MM.1S (cell line): ENCODE measurements around the gene UBP1.

Source experiments
- DNase-seq: peaks from one replicate; pipeline ENCODE4 v3.0.0-alpha.2; 2015
- H2AFZ ChIP-seq: fragments of 300-600 bp; sonication (generic); 2 replicates; pipeline ENCODE4 v1.6.0; 2016; ENCODE audit warnings: antibody characterized with exemption, low read length
- H3F3A ChIP-seq: fragments of 300-600 bp; sonication (generic); 2 replicates; pipeline ENCODE4 v1.6.1; 2016; ENCODE audit warnings: mild to moderate bottlenecking, antibody characterized with exemption, low read length, moderate library complexity, mixed read lengths; ENCODE audit not compliant: insufficient read depth
- H3K27ac ChIP-seq: fragments of 300-600 bp; sonication (generic); 2 replicates; pipeline ENCODE4 v1.5.1; 2016; ENCODE audit warnings: mild to moderate bottlenecking, low read length
- H3K27me3 ChIP-seq: fragments of 300-600 bp; sonication (generic); replicated peaks from 2 replicates; pipeline ENCODE4 v1.6.0; 2016; ENCODE audit warnings: low read length; ENCODE audit not compliant: insufficient read depth
- H3K36me3 ChIP-seq: fragments of 300-600 bp; sonication (generic); replicated peaks from 2 replicates; pipeline ENCODE4 v1.6.1; 2016; ENCODE audit warnings: mild to moderate bottlenecking, low read length, mixed read lengths; ENCODE audit not compliant: insufficient read depth
- H3K4me1 ChIP-seq: fragments of 300-600 bp; sonication (generic); 2 replicates; pipeline ENCODE4 v1.6.1; 2016; ENCODE audit warnings: low read length, mixed read lengths
- H3K4me2 ChIP-seq: fragments of 300-600 bp; sonication (generic); 2 replicates; pipeline ENCODE4 v1.6.0; 2016; ENCODE audit warnings: low read depth, low read length
- H3K4me3 ChIP-seq: fragments of 300-600 bp; sonication (generic); 2 replicates; pipeline ENCODE4 v1.5.1; 2016; ENCODE audit warnings: low read length, mixed read lengths
- H3K79me2 ChIP-seq: fragments of 300-600 bp; sonication (generic); 2 replicates; pipeline ENCODE4 v1.6.1; 2016; ENCODE audit warnings: mixed run types, low read length, mixed read lengths
- H3K9ac ChIP-seq: fragments of 300-600 bp; sonication (generic); 2 replicates; pipeline ENCODE4 v1.6.1; 2016; ENCODE audit warnings: low read length, mixed read lengths
- H3K9me2 ChIP-seq: fragments of 300-600 bp; sonication (generic); replicated peaks from 2 replicates; pipeline ENCODE4 v1.6.1; 2016; ENCODE audit warnings: mild to moderate bottlenecking, low read length, mixed read lengths; ENCODE audit not compliant: insufficient read depth
- H3K9me3 ChIP-seq: fragments of 300-600 bp; sonication (generic); replicated peaks from 2 replicates; pipeline ENCODE4 v1.6.1; 2016; ENCODE audit warnings: mild to moderate bottlenecking, low read length, mixed read lengths; ENCODE audit not compliant: insufficient read depth
- H4K20me1 ChIP-seq: fragments of 300-600 bp; sonication (generic); 2 replicates; pipeline ENCODE4 v1.6.1; 2016; ENCODE audit warnings: mild to moderate bottlenecking, low read length, moderate library complexity, mixed read lengths; ENCODE audit not compliant: insufficient read depth
- EZH2 ChIP-seq: fragments of 300-600 bp; sonication (generic); optimal IDR thresholded peaks from 2 replicates; pipeline ENCODE3; 2017; ENCODE audit warnings: low read depth, mild to moderate bottlenecking, antibody characterized with exemption, low read length, mixed read lengths
- EZH2phosphoT487 ChIP-seq: fragments of 300-600 bp; sonication (generic); IDR thresholded peaks from 2 replicates; pipeline ENCODE4 v1.6.1; 2018; ENCODE audit warnings: antibody characterized with exemption, low read length
- TF ChIP-seq, protein P1 (sequence below): fragments of 300-600 bp; sonication (generic); IDR thresholded peaks from 2 replicates; pipeline ENCODE4 v1.5.1; 2016; ENCODE audit warnings: antibody characterized with exemption, low read length, mixed read lengths

Gene UBP1

DNA sequence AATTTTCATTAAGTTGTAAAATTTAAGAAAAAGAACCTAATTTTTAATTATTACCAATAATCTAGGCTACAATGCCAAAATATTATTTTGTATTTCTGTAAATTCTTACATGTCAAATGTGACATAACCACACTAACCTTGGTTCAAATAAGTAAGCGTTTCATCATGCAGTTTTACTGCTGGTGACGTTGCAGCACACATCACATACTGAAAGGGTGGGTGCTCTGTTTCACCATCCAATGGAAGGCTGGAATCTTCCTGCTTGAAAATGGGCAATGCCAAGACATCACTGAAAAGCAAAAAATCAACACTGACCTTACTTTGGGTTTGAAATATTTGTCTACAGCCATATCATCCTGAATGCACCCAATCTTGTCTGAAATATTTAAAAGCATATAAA lies 14.8 kb downstream of the UBP1 start:
- Histone ChIP-seq H3K27me3 (no peaks in the 10 kb centered on the region), H3K27ac (no peak overlapping the region), H4K20me1 (peaks cover 9% of the 10 kb centered on the region; the same call in 1 of the 2 replicates), H3K4me3 (no peak overlapping the region), H3K4me2 (no peak overlapping the region), H3K4me1 (peaks cover 19% of the 10 kb centered on the region), H3K9ac (no peak overlapping the region), H3K9me2 (no peaks in the 10 kb centered on the region), H3K36me3 (peaks cover 9% of the 10 kb centered on the region; the same call in 1 of the 2 replicates), H3K9me3 (no peaks in the 10 kb centered on the region), H3K79me2 (peaks cover 87% of the 10 kb centered on the region), H2AFZ (no peak overlapping the region), H3F3A (peaks cover 5% of the 10 kb centered on the region; the same call in 1 of the 2 replicates)
- DNase-seq: no peak
- no peak for TF ChIP-seq EZH2phosphoT487
- TF ChIP-seq, protein P1, sequence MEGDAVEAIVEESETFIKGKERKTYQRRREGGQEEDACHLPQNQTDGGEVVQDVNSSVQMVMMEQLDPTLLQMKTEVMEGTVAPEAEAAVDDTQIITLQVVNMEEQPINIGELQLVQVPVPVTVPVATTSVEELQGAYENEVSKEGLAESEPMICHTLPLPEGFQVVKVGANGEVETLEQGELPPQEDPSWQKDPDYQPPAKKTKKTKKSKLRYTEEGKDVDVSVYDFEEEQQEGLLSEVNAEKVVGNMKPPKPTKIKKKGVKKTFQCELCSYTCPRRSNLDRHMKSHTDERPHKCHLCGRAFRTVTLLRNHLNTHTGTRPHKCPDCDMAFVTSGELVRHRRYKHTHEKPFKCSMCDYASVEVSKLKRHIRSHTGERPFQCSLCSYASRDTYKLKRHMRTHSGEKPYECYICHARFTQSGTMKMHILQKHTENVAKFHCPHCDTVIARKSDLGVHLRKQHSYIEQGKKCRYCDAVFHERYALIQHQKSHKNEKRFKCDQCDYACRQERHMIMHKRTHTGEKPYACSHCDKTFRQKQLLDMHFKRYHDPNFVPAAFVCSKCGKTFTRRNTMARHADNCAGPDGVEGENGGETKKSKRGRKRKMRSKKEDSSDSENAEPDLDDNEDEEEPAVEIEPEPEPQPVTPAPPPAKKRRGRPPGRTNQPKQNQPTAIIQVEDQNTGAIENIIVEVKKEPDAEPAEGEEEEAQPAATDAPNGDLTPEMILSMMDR: no peak

- Histone ChIP-seq H2AFZ (no peak overlapping the region), H3K4me2 (no peak overlapping the region), H3K9me2 (no peaks in the 10 kb centered on the region), H3K9me3 (no peaks in the 10 kb centered on the region), H3K27ac (no peak overlapping the region), H3F3A (peaks cover 10% of the 10 kb centered on the region), H3K79me2 (peaks cover 81% of the 10 kb centered on the region), H3K4me3 (no peak overlapping the region), H3K4me1 (peaks cover 19% of the 10 kb centered on the region), H3K9ac (no peak overlapping the region), H3K27me3 (no peaks in the 10 kb centered on the region), H4K20me1 (peaks cover 3% of the 10 kb centered on the region; the same call in 1 of the 2 replicates), H3K36me3 (peaks cover 9% of the 10 kb centered on the region; the same call in 1 of the 2 replicates)
- no peak for DNase-seq
- no peak for TF ChIP-seq EZH2
- TF ChIP-seq EZH2phosphoT487: no peak
- TF ChIP-seq, protein P1: no peak
These were observed 15.4 kb downstream of the UBP1 start for GRCh38 chr3:33424606-33425452.

GRCh38 chr3:33420966-33421365 lies 19.2 kb downstream of the UBP1 start:
- H3F3A ChIP-seq: peaks cover 13% of the 10 kb centered on the region
- no peak for DNase-seq
- H3K4me1 ChIP-seq: peaks cover 20% of the 10 kb centered on the region
- no peak overlapping the region for H3K4me3 ChIP-seq
- no peaks in the 10 kb centered on the region for H3K9me2 ChIP-seq
- no peak overlapping the region for H3K4me2 ChIP-seq
- H3K27me3 ChIP-seq: no peaks in the 10 kb centered on the region
- H3K27ac ChIP-seq: peak overlapping the region; percentile 65; the same call in 1 of the 2 replicates
- no peaks in the 10 kb centered on the region for H3K9me3 ChIP-seq
- H3K9ac ChIP-seq: no peak overlapping the region
- no peak overlapping the region for H2AFZ ChIP-seq
- TF ChIP-seq, protein P1: 0 out of 2 replicates have a peak, but pooled peaks have one; percentile 7
- TF ChIP-seq EZH2phosphoT487 (no peak), EZH2 (no peak)
- H3K36me3 ChIP-seq: peaks cover 11% of the 10 kb centered on the region; the same call in 1 of the 2 replicates
- H4K20me1 ChIP-seq: no peaks in the 10 kb centered on the region
- H3K79me2 ChIP-seq: peaks cover 72% of the 10 kb centered on the region
